Cardiac fibroblast (primary cell): ENCODE data around the gene KCNA1.
"Not testable (repeated sequence)": the region's sequence is repeated elsewhere in the genome, so short reads cannot be mapped to it uniquely, and the experiment has no call there.

Experiments used
- DNase-seq, 2 donors: peaks; one replicate each; pipeline versions ENCODE4 v3.0.0 to v3.0.0-alpha.2; 2010; ENCODE audit warnings: low read depth in 2 of 2
- H3K4me3 ChIP-seq, 2 donors: replicated peaks in 1 of 2; 1 replicate in 1 of 2; 2 replicates in 1 of 2; pipeline ENCODE4 v1.5.1; 2011; ENCODE audit warnings: low read depth in 2 of 2, low read length in 2 of 2, mild to moderate bottlenecking in 2 of 2, moderate library complexity in 1 of 2
- CTCF ChIP-seq: IDR thresholded peaks from one replicate; pipeline ENCODE4 v1.5.1; 2011; ENCODE audit warnings: low read depth, mild to moderate bottlenecking, low read length, inconsistent platforms

Gene KCNA1

GRCh38 chr12:4867384-4867783 lies 42.3 kb upstream of the KCNA1 start:
- no peak for DNase-seq
- H3K4me3 ChIP-seq = no peak overlapping the region
- TF ChIP-seq CTCF = no peak

- no peak overlapping the region for H3K4me3 ChIP-seq
- no peak for TF ChIP-seq CTCF
- no peak for DNase-seq
Observed at GRCh38 chr12:4870423-4870822, 39.3 kb upstream of the KCNA1 start.

- H3K4me3 ChIP-seq = no peak overlapping the region
- no peak for TF ChIP-seq CTCF
- DNase-seq = no peak
Observed at GRCh38 chr12:4871514-4871913, 38.2 kb upstream of the KCNA1 start.

GRCh38 chr12:4873947-4874346 lies 35.8 kb upstream of the KCNA1 start:
- TF ChIP-seq CTCF = no peak
- no peak overlapping the region for H3K4me3 ChIP-seq
- DNase-seq = no peak

GRCh38 chr12:4874671-4875070 lies 35.0 kb upstream of the KCNA1 start:
- TF ChIP-seq CTCF = no peak
- no peak for DNase-seq
- no peak overlapping the region for H3K4me3 ChIP-seq

GRCh38 chr12:4879481-4879880 lies 30.2 kb upstream of the KCNA1 start:
- H3K4me3 ChIP-seq, DNase-seq: not testable (repeated sequence)

GRCh38 chr12:4881266-4882064 lies 28.2 kb upstream of the KCNA1 start:
- no peak overlapping the region for H3K4me3 ChIP-seq
- no peak for DNase-seq
- TF ChIP-seq CTCF = no peak
